Liver (tissue), 9 donors: Measurements from ENCODE around the gene TXNIP. TPM values are rescaled to one million over a fixed set of nuclear protein-coding genes. Genes with fewer than 3 reads are reported as not detected.

ENCODE experiments used
- DNase-seq: peaks from one replicate; pipeline ENCODE4 v3.0.0-alpha.2; 2017; ENCODE audit warnings: low spot score
- H3K27ac ChIP-seq, 2 donors: one replicate each; pipeline ENCODE4 v1.7.0; 2013; ENCODE audit warnings: inconsistent platforms in 2 of 2, low read length in 2 of 2, control low read depth in 1 of 2, low read depth in 1 of 2, mild to moderate bottlenecking in 1 of 2
- H3K27me3 ChIP-seq, 4 donors: one replicate each; pipeline versions ENCODE4 v1.6.1 to v1.7.0; 2013; ENCODE audit warnings: low read length in 3 of 4, inconsistent platforms in 1 of 4, mild to moderate bottlenecking in 1 of 4, moderate library complexity in 1 of 4; ENCODE audit not compliant: control insufficient read depth in 4 of 4, insufficient read depth in 4 of 4
- H3K36me3 ChIP-seq, 4 donors: one replicate each; pipeline versions ENCODE4 v1.6.1 to v1.7.0; 2013; ENCODE audit warnings: low read length in 3 of 4, mild to moderate bottlenecking in 3 of 4, low read depth in 1 of 4, moderate library complexity in 1 of 4; ENCODE audit not compliant: control insufficient read depth in 4 of 4, insufficient read depth in 3 of 4
- H3K4me1 ChIP-seq, 4 donors: one replicate each; pipeline versions ENCODE4 v1.6.1 to v1.7.0; 2013; ENCODE audit warnings: low read length in 3 of 4, mild to moderate bottlenecking in 3 of 4, moderate library complexity in 1 of 4; ENCODE audit not compliant: control insufficient read depth in 4 of 4, insufficient read depth in 4 of 4
- H3K4me3 ChIP-seq, 3 donors: one replicate each; pipeline versions ENCODE4 v1.6.1 to v1.7.0; 2013; ENCODE audit warnings: low read length in 3 of 3, control low read depth in 1 of 3, low read depth in 1 of 3, mild to moderate bottlenecking in 1 of 3
- H3K9ac ChIP-seq, 2 donors: one replicate each; pipeline ENCODE4 v1.7.0; 2013; ENCODE audit warnings: low read length in 2 of 2, mild to moderate bottlenecking in 2 of 2, moderate library complexity in 2 of 2, control low read depth in 1 of 2, low read depth in 1 of 2
- H3K9me3 ChIP-seq, 4 donors: one replicate each; pipeline versions ENCODE4 v1.6.1 to v1.7.0; 2013; ENCODE audit warnings: low read length in 3 of 4; ENCODE audit not compliant: control insufficient read depth in 4 of 4
- ATF3 ChIP-seq: IDR thresholded peaks from 2 replicates; pipeline ENCODE4 v1.6.1; 2016; ENCODE audit warnings: antibody characterized with exemption
- EGR1 ChIP-seq, 2 donors: IDR thresholded peaks; 2 replicates each; pipeline ENCODE4 v1.6.1; 2016 to 2018; ENCODE audit warnings: antibody characterized with exemption in 2 of 2, low read depth in 2 of 2
- FOXA1 ChIP-seq: IDR thresholded peaks from 2 replicates; pipeline ENCODE4 v1.6.1; 2016; ENCODE audit warnings: antibody characterized with exemption
- FOXA2 ChIP-seq: IDR thresholded peaks from 2 replicates; pipeline ENCODE4 v1.6.1; 2016; ENCODE audit warnings: antibody characterized with exemption
- GABPA ChIP-seq, 2 donors: IDR thresholded peaks in 1 of 2; conservative IDR thresholded peaks in 1 of 2; 2 replicates each; pipeline ENCODE4 v1.6.1; 2016; ENCODE audit warnings: antibody characterized with exemption in 2 of 2, mild to moderate bottlenecking in 1 of 2, moderate library complexity in 1 of 2
- HNF4A ChIP-seq, 2 donors: conservative IDR thresholded peaks; 2 replicates each; pipeline ENCODE4 v1.6.1; 2016; ENCODE audit warnings: antibody characterized with exemption in 2 of 2, mild to moderate bottlenecking in 2 of 2
- JUND ChIP-seq, 2 donors: IDR thresholded peaks; 2 replicates each; pipeline ENCODE4 v1.6.1; 2016; ENCODE audit warnings: antibody characterized with exemption in 2 of 2
- MAX ChIP-seq: IDR thresholded peaks from 2 replicates; pipeline ENCODE4 v1.6.1; 2016; ENCODE audit warnings: antibody characterized with exemption
- NR2F2 ChIP-seq: IDR thresholded peaks from 2 replicates; pipeline ENCODE4 v1.6.1; 2016; ENCODE audit warnings: antibody characterized with exemption
- RAD21 ChIP-seq, 2 donors: IDR thresholded peaks; 2 replicates each; pipeline ENCODE4 v1.6.1; 2016; ENCODE audit warnings: antibody characterized with exemption in 2 of 2, mild to moderate bottlenecking in 2 of 2
- RXRA ChIP-seq, 2 donors: IDR thresholded peaks; 2 replicates each; pipeline ENCODE4 v1.6.1; 2017 to 2018; ENCODE audit warnings: antibody characterized with exemption in 2 of 2, mild to moderate bottlenecking in 1 of 2
- SP1 ChIP-seq: IDR thresholded peaks from 2 replicates; pipeline ENCODE4 v1.6.1; 2018; ENCODE audit warnings: antibody characterized with exemption, mild to moderate bottlenecking
- TAF1 ChIP-seq: conservative IDR thresholded peaks from 2 replicates; pipeline ENCODE4 v1.6.1; 2016; ENCODE audit warnings: antibody characterized with exemption, mild to moderate bottlenecking
- YY1 ChIP-seq: IDR thresholded peaks from 2 replicates; pipeline ENCODE4 v1.6.1; 2016; ENCODE audit warnings: antibody characterized with exemption, mild to moderate bottlenecking
- WGBS: extraction: QIAGEN DNeasy Blood & Tissue Kit; methylation state at CpG from one replicate; pipeline ENCODE4 v1.1.7; 2013; 5-methylcytosine and 5-hydroxymethylcytosine counted together
- polyA plus RNA-seq, 2 donors: library from polyadenylated mRNA; stranded (reverse) in 1 of 2; unstranded in 1 of 2; fragments of 200-250 nt in 1 of 2; fragments of >200 nt in 1 of 2; fragmentation: Nextera tagmentation in 1 of 2; extraction: Ambion mirVana in 1 of 2; gene quantifications; one replicate each; pipeline versions ENCODE4 v1.2.1 to v1.2.3, GENCODE V29; 2013 to 2015
- total RNA-seq, 2 donors: library from RNA; depleted of rRNA; stranded (reverse); fragments of >200 nt; gene quantifications; one replicate each; pipeline ENCODE4 v1.2.3, GENCODE V29; 2014
- TF ChIP-seq, protein P1 (sequence below): fragments of 150-350 bp; IDR thresholded peaks from 2 replicates; pipeline ENCODE4 v1.5.1; 2017; ENCODE audit warnings: improper control_type of control experiment, low read depth, low read length; ENCODE audit not compliant: missing input control
- TF ChIP-seq, protein P2 (sequence below): IDR thresholded peaks from 2 replicates; pipeline ENCODE4 v1.6.1; 2016; ENCODE audit warnings: antibody characterized with exemption, mild to moderate bottlenecking
- donor health status: healthy.
- donor health status: healthy.
- donor health status: healthy.
- donor health status: healthy.
- donor health status: healthy.

Gene TXNIP
- total and polyA plus RNA-seq, 4 donors, result 53.8 to 223 (median 92.0) TPM

DNA sequence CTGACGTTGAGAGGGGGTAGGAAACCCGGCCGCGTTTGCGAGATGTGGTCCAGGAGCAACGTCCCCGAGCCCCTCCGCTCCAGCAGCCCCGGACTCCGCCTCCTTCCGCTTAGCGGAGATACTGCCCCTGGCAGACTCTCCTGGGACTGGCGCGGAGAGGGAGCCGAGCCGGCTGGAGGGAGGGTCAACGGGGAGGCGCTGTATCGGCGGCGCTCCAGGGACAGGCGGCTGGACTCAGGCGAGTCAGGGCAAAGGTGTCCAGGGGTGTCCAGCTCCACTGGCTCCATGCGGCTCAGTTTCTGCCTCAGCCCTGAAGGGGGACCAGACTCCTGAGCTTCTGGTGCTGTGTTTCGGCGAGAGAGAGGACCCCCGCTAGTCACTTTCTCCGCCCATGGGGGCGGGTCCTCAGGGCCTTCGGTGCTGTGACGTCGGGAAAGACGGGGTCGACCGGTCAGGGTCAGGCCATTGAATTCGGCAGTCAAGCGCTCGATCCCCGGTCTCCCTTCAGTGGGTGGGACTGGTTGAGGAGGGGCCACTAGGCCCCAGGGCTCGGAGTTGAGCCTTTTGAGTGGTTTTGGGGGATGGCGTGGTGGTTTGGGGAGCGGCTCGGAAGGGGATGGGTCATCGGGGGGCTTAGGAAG lies 35.8 kb downstream of the TXNIP start (continued):
- TF ChIP-seq, protein P1, sequence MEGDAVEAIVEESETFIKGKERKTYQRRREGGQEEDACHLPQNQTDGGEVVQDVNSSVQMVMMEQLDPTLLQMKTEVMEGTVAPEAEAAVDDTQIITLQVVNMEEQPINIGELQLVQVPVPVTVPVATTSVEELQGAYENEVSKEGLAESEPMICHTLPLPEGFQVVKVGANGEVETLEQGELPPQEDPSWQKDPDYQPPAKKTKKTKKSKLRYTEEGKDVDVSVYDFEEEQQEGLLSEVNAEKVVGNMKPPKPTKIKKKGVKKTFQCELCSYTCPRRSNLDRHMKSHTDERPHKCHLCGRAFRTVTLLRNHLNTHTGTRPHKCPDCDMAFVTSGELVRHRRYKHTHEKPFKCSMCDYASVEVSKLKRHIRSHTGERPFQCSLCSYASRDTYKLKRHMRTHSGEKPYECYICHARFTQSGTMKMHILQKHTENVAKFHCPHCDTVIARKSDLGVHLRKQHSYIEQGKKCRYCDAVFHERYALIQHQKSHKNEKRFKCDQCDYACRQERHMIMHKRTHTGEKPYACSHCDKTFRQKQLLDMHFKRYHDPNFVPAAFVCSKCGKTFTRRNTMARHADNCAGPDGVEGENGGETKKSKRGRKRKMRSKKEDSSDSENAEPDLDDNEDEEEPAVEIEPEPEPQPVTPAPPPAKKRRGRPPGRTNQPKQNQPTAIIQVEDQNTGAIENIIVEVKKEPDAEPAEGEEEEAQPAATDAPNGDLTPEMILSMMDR, result no peak
- TF ChIP-seq GABPA (IDR thresholded peaks at IDR 0.05 in 1 of 2, conservative IDR thresholded peaks at IDR 0.05 in 1 of 2), result no peak
- TF ChIP-seq FOXA1, result no peak
- TF ChIP-seq FOXA2, result no peak
- peak; percentile 19 to 45 for TF ChIP-seq HNF4A (conservative IDR thresholded peaks at IDR 0.05)
- peak; percentile 23 for TF ChIP-seq MAX

- Histone ChIP-seq H3K9ac (no peak overlapping the region), H3K4me3 (peak overlapping the region; percentile 56 to 71 (median 62)), H3K9me3 (no peaks in the 10 kb centered on the region), H3K4me1 (peaks cover 13 to 76% (median 54%) of the 10 kb centered on the region in 4 donors), H3K36me3 (no peaks in the 10 kb centered on the region), H3K27me3 (no peaks in the 10 kb centered on the region), H3K27ac (peak overlapping the region; percentile 39 to 86)
- no peak for DNase-seq
- WGBS, result 11% methylated on average over 12 of the region's 12 CpGs
- TF ChIP-seq GABPA (IDR thresholded peaks at IDR 0.05 in 1 of 2, conservative IDR thresholded peaks at IDR 0.05 in 1 of 2) (no peak), NR2F2 (no peak), RXRA (IDR thresholded peaks at IDR 0.05) (no peak), ATF3 (no peak), MAX (no peak), FOXA2 (no peak), EGR1 (IDR thresholded peaks at IDR 0.05; ENCODE audit: low read depth in 2 of 2) (no peak), JUND (IDR thresholded peaks at IDR 0.05) (no peak), RAD21 (IDR thresholded peaks at IDR 0.05) (no peak), HNF4A (conservative IDR thresholded peaks at IDR 0.05) (no peak), SP1 (no peak), YY1 (no peak), TAF1 (no peak)
- TF ChIP-seq, protein P2, sequence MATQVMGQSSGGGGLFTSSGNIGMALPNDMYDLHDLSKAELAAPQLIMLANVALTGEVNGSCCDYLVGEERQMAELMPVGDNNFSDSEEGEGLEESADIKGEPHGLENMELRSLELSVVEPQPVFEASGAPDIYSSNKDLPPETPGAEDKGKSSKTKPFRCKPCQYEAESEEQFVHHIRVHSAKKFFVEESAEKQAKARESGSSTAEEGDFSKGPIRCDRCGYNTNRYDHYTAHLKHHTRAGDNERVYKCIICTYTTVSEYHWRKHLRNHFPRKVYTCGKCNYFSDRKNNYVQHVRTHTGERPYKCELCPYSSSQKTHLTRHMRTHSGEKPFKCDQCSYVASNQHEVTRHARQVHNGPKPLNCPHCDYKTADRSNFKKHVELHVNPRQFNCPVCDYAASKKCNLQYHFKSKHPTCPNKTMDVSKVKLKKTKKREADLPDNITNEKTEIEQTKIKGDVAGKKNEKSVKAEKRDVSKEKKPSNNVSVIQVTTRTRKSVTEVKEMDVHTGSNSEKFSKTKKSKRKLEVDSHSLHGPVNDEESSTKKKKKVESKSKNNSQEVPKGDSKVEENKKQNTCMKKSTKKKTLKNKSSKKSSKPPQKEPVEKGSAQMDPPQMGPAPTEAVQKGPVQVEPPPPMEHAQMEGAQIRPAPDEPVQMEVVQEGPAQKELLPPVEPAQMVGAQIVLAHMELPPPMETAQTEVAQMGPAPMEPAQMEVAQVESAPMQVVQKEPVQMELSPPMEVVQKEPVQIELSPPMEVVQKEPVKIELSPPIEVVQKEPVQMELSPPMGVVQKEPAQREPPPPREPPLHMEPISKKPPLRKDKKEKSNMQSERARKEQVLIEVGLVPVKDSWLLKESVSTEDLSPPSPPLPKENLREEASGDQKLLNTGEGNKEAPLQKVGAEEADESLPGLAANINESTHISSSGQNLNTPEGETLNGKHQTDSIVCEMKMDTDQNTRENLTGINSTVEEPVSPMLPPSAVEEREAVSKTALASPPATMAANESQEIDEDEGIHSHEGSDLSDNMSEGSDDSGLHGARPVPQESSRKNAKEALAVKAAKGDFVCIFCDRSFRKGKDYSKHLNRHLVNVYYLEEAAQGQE, result no peak
- TF ChIP-seq, protein P1, result no peak
Measured at GRCh38 chr1:145959957-145960467, 36.4 kb downstream of the TXNIP start.
